Endothelial cell of umbilical vein (primary cell): ENCODE data around the gene VSIG4.

Experiments used
- CTCF ChIP-seq, 2 donors: IDR thresholded peaks; 1 replicate in 1 of 2; 2 replicates in 1 of 2; pipeline ENCODE4 v1.5.1; 2011; ENCODE audit warnings: low read length in 2 of 2, mild to moderate bottlenecking in 2 of 2, moderate library complexity in 2 of 2, control low read depth in 1 of 2, inconsistent platforms in 1 of 2, low read depth in 1 of 2; ENCODE audit not compliant: insufficient read depth in 1 of 2; ENCODE audit errors: extremely low read depth in 1 of 2
- EZH2 ChIP-seq: IDR thresholded peaks from 2 replicates; pipeline ENCODE4 v1.6.1; 2012; ENCODE audit warnings: borderline replicate concordance, low read depth, mild to moderate bottlenecking, moderate library complexity, low read length, inconsistent platforms; ENCODE audit not compliant: severe bottlenecking
- MAX ChIP-seq: IDR thresholded peaks from 2 replicates; pipeline ENCODE4 v1.6.1; 2011; ENCODE audit not compliant: insufficient read depth, insufficient read length
- MYC ChIP-seq: IDR thresholded peaks from one replicate; pipeline ENCODE4 v1.6.1; 2011; ENCODE audit warnings: mild to moderate bottlenecking, low read depth, low read length
- POLR2A ChIP-seq: IDR thresholded peaks from 2 replicates; pipeline ENCODE4 v1.6.1; 2012; ENCODE audit warnings: low read depth, mild to moderate bottlenecking, control low read depth, low read length
- POLR2AphosphoS5 ChIP-seq: IDR thresholded peaks from 2 replicates; pipeline ENCODE4 v1.6.1; 2012; ENCODE audit warnings: low read depth, mild to moderate bottlenecking, control low read depth, low read length, moderate library complexity; ENCODE audit not compliant: insufficient read depth

- TF ChIP-seq CTCF (IDR thresholded peaks at IDR 0.05; ENCODE audit: extremely low read depth in 1 of 2, insufficient read depth in 1 of 2, low read depth in 1 of 2, low read length in 2 of 2) (no peak), MAX (no peak), POLR2A (no peak), MYC (no peak), POLR2AphosphoS5 (no peak), EZH2 (no peak)
Observed at GRCh38 chrX:66004928-66005829, 34.7 kb downstream of the VSIG4 start.
